Renal cortical epithelial cell (primary cell): ENCODE data around the gene EID3. TPM values are rescaled to one million over a fixed set of nuclear protein-coding genes. Genes with fewer than 3 reads are reported as not detected.

ENCODE experiments used
- total RNA-seq: library from RNA; depleted of rRNA; stranded (reverse); fragments of >200 nt; gene quantifications from 2 replicates; pipeline ENCODE4 v1.2.3, GENCODE V29; 2014

The EID3 gene
- total RNA-seq, 1 donor from 2014 or later: 8.5 TPM

Other genes starting within 250 kb of the EID3 start
- 5.9 and 17.9 TPM in 2 replicates for gene HCFC2, start 239.2 kb upstream of the EID3 start, total RNA-seq
- 22.5 and 23.6 TPM in 2 replicates for gene NFYB, start 165.5 kb upstream of the EID3 start, total RNA-seq
- 151 and 438 TPM in 2 replicates for gene TXNRD1, start 88.0 kb upstream of the EID3 start, total RNA-seq
- 14.9 and 20.6 TPM in 2 replicates for gene CHST11, start 153.2 kb downstream of the EID3 start, total RNA-seq